GM12878 (cell line): Measurements from ENCODE around the gene TRIAP1.

Source experiments
- HDAC6 ChIP-seq: fragments of 200-600 bp; sonication (generic); IDR thresholded peaks from one replicate; pipeline ENCODE4 v1.8.0; 2017; ENCODE audit warnings: antibody characterized with exemption; ENCODE audit not compliant: unreplicated experiment
- TF ChIP-seq, protein P1 (sequence below): IDR thresholded peaks from 2 replicates; pipeline ENCODE4 v1.6.1; 2012; ENCODE audit warnings: low read depth, low read length, improper control_type of control experiment

DNA sequence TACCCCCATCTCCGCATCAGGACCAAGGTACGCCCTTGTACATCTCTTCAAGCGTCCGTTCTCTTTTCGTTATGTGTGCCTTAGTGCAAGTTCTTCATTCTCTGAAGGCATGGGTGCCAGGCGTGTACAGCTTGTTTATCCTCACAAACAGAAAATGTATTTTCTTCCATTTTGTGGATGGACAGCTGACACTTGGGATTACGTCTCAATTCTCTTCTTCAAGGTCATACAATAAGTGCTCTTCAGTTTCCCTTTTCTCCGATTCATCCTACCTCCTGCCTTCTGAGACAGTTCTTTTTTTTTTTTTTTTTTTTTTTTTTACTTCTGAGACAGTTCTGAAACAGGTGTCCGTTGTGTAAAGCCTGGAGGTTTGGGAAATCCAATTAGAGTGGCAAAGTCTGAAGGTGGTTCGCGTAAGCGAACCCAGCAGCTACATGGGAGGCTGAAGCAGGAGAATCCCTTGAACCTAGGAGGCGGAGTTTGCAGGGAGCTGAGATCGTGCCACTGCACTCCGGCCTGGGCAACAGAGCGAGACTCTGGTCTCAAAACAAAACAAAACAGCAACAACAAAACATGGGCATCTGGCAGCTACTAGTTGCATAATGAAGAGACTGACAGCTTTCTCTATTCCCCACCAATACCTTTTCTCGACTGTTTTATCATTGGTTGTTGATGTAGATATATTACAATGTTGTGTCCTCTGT, 7.5 kb downstream of the TRIAP1 start:
- TF ChIP-seq, protein P1, sequence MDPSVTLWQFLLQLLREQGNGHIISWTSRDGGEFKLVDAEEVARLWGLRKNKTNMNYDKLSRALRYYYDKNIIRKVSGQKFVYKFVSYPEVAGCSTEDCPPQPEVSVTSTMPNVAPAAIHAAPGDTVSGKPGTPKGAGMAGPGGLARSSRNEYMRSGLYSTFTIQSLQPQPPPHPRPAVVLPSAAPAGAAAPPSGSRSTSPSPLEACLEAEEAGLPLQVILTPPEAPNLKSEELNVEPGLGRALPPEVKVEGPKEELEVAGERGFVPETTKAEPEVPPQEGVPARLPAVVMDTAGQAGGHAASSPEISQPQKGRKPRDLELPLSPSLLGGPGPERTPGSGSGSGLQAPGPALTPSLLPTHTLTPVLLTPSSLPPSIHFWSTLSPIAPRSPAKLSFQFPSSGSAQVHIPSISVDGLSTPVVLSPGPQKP = no peak
- no peak for TF ChIP-seq HDAC6
